GM12891 (cell line): ENCODE results near the gene MORC2.

ENCODE experiments used
- POLR2A ChIP-seq: IDR thresholded peaks from 2 replicates; pipeline ENCODE4 v1.6.1; 2011; ENCODE audit warnings: low read depth, low read length, control low read depth
- POLR2AphosphoS5 ChIP-seq: IDR thresholded peaks from 2 replicates; pipeline ENCODE4 v1.6.1; 2011; ENCODE audit warnings: low read depth, low read length, control low read depth
- TAF1 ChIP-seq: IDR thresholded peaks from 2 replicates; pipeline ENCODE4 v1.6.1; 2011; ENCODE audit warnings: low read depth, low read length, control low read depth

GRCh38 chr22:30887453-30887852 lies 81.1 kb downstream of the MORC2 start:
- TF ChIP-seq TAF1, result no peak
- TF ChIP-seq POLR2AphosphoS5, result no peak
- no peak for TF ChIP-seq POLR2A
